Liver (tissue), 9 donors: ENCODE measurements around the gene ANKRD2. TPM values are rescaled to one million over a fixed set of nuclear protein-coding genes. Genes with fewer than 3 reads are reported as not detected.

Experiments used
- DNase-seq: peaks from one replicate; pipeline ENCODE4 v3.0.0-alpha.2; 2017; ENCODE audit warnings: low spot score
- H3K27ac ChIP-seq, 2 donors: one replicate each; pipeline ENCODE4 v1.7.0; 2013; ENCODE audit warnings: inconsistent platforms in 2 of 2, low read length in 2 of 2, control low read depth in 1 of 2, low read depth in 1 of 2, mild to moderate bottlenecking in 1 of 2
- H3K27me3 ChIP-seq, 4 donors: one replicate each; pipeline versions ENCODE4 v1.6.1 to v1.7.0; 2013; ENCODE audit warnings: low read length in 3 of 4, inconsistent platforms in 1 of 4, mild to moderate bottlenecking in 1 of 4, moderate library complexity in 1 of 4; ENCODE audit not compliant: control insufficient read depth in 4 of 4, insufficient read depth in 4 of 4
- H3K36me3 ChIP-seq, 4 donors: one replicate each; pipeline versions ENCODE4 v1.6.1 to v1.7.0; 2013; ENCODE audit warnings: low read length in 3 of 4, mild to moderate bottlenecking in 3 of 4, low read depth in 1 of 4, moderate library complexity in 1 of 4; ENCODE audit not compliant: control insufficient read depth in 4 of 4, insufficient read depth in 3 of 4
- H3K4me1 ChIP-seq, 4 donors: one replicate each; pipeline versions ENCODE4 v1.6.1 to v1.7.0; 2013; ENCODE audit warnings: low read length in 3 of 4, mild to moderate bottlenecking in 3 of 4, moderate library complexity in 1 of 4; ENCODE audit not compliant: control insufficient read depth in 4 of 4, insufficient read depth in 4 of 4
- H3K4me3 ChIP-seq, 3 donors: one replicate each; pipeline versions ENCODE4 v1.6.1 to v1.7.0; 2013; ENCODE audit warnings: low read length in 3 of 3, control low read depth in 1 of 3, low read depth in 1 of 3, mild to moderate bottlenecking in 1 of 3
- H3K9ac ChIP-seq, 2 donors: one replicate each; pipeline ENCODE4 v1.7.0; 2013; ENCODE audit warnings: low read length in 2 of 2, mild to moderate bottlenecking in 2 of 2, moderate library complexity in 2 of 2, control low read depth in 1 of 2, low read depth in 1 of 2
- H3K9me3 ChIP-seq, 4 donors: one replicate each; pipeline versions ENCODE4 v1.6.1 to v1.7.0; 2013; ENCODE audit warnings: low read length in 3 of 4; ENCODE audit not compliant: control insufficient read depth in 4 of 4
- EGR1 ChIP-seq, 2 donors: IDR thresholded peaks; 2 replicates each; pipeline ENCODE4 v1.6.1; 2016 to 2018; ENCODE audit warnings: antibody characterized with exemption in 2 of 2, low read depth in 2 of 2
- FOXA1 ChIP-seq: IDR thresholded peaks from 2 replicates; pipeline ENCODE4 v1.6.1; 2016; ENCODE audit warnings: antibody characterized with exemption
- FOXA2 ChIP-seq: IDR thresholded peaks from 2 replicates; pipeline ENCODE4 v1.6.1; 2016; ENCODE audit warnings: antibody characterized with exemption
- GABPA ChIP-seq, 2 donors: IDR thresholded peaks in 1 of 2; conservative IDR thresholded peaks in 1 of 2; 2 replicates each; pipeline ENCODE4 v1.6.1; 2016; ENCODE audit warnings: antibody characterized with exemption in 2 of 2, mild to moderate bottlenecking in 1 of 2, moderate library complexity in 1 of 2
- HNF4A ChIP-seq, 2 donors: conservative IDR thresholded peaks; 2 replicates each; pipeline ENCODE4 v1.6.1; 2016; ENCODE audit warnings: antibody characterized with exemption in 2 of 2, mild to moderate bottlenecking in 2 of 2
- JUND ChIP-seq, 2 donors: IDR thresholded peaks; 2 replicates each; pipeline ENCODE4 v1.6.1; 2016; ENCODE audit warnings: antibody characterized with exemption in 2 of 2
- NR2F2 ChIP-seq: IDR thresholded peaks from 2 replicates; pipeline ENCODE4 v1.6.1; 2016; ENCODE audit warnings: antibody characterized with exemption
- RAD21 ChIP-seq, 2 donors: IDR thresholded peaks; 2 replicates each; pipeline ENCODE4 v1.6.1; 2016; ENCODE audit warnings: antibody characterized with exemption in 2 of 2, mild to moderate bottlenecking in 2 of 2
- RXRA ChIP-seq, 2 donors: IDR thresholded peaks; 2 replicates each; pipeline ENCODE4 v1.6.1; 2017 to 2018; ENCODE audit warnings: antibody characterized with exemption in 2 of 2, mild to moderate bottlenecking in 1 of 2
- SP1 ChIP-seq: IDR thresholded peaks from 2 replicates; pipeline ENCODE4 v1.6.1; 2018; ENCODE audit warnings: antibody characterized with exemption, mild to moderate bottlenecking
- TAF1 ChIP-seq: conservative IDR thresholded peaks from 2 replicates; pipeline ENCODE4 v1.6.1; 2016; ENCODE audit warnings: antibody characterized with exemption, mild to moderate bottlenecking
- WGBS: extraction: QIAGEN DNeasy Blood & Tissue Kit; methylation state at CpG from one replicate; pipeline ENCODE4 v1.1.7; 2013; 5-methylcytosine and 5-hydroxymethylcytosine counted together
- polyA plus RNA-seq, 2 donors: library from polyadenylated mRNA; stranded (reverse) in 1 of 2; unstranded in 1 of 2; fragments of 200-250 nt in 1 of 2; fragments of >200 nt in 1 of 2; fragmentation: Nextera tagmentation in 1 of 2; extraction: Ambion mirVana in 1 of 2; gene quantifications; one replicate each; pipeline versions ENCODE4 v1.2.1 to v1.2.3, GENCODE V29; 2013 to 2015
- total RNA-seq, 2 donors: library from RNA; depleted of rRNA; stranded (reverse); fragments of >200 nt; gene quantifications; one replicate each; pipeline ENCODE4 v1.2.3, GENCODE V29; 2014
- TF ChIP-seq, protein P1 (sequence below): IDR thresholded peaks from 2 replicates; pipeline ENCODE4 v1.6.1; 2016; ENCODE audit warnings: antibody characterized with exemption
- TF ChIP-seq, protein P2 (sequence below): fragments of 150-350 bp; IDR thresholded peaks from 2 replicates; pipeline ENCODE4 v1.5.1; 2017; ENCODE audit warnings: improper control_type of control experiment, low read depth, low read length; ENCODE audit not compliant: missing input control
- TF ChIP-seq, protein P3 (sequence below): IDR thresholded peaks from 2 replicates; pipeline ENCODE4 v1.6.1; 2016; ENCODE audit warnings: antibody characterized with exemption, mild to moderate bottlenecking
- TF ChIP-seq, protein P4 (sequence below): IDR thresholded peaks from 2 replicates; pipeline ENCODE4 v1.6.1; 2016; ENCODE audit warnings: antibody characterized with exemption
- TF ChIP-seq, protein P5 (sequence below): IDR thresholded peaks from 2 replicates; pipeline ENCODE4 v1.6.1; 2016; ENCODE audit warnings: antibody characterized with exemption
- donor health status: healthy.
- donor health status: healthy.
- donor health status: healthy.
- donor health status: healthy.
- donor health status: healthy.

ANKRD2 gene
- total and polyA plus RNA-seq, 4 donors: not detected

DNA sequence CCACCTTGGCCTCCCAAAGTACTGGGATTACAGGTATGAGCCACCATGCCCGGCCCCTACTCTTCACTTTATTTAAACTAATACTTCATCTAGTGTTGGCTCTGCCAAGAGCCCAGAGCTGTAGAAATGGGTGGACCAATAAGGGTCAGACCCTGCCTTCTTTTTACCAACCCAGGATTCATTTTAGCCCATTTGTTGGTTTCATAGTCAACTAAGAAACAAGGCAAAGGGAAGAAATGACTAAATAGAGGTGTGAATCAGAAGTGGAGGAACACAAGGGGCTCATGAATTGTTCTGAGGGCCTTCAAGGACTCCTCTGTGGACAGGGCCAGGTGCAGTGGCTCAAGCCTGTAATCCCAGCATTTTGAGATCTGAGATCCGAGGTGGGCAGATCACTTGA, 1.1 kb downstream of the ANKRD2 start:
- Histone ChIP-seq H3K4me3 (no peak overlapping the region), H3K27ac (no peak overlapping the region), H3K9ac (no peak overlapping the region), H3K27me3 (no peaks in the 10 kb centered on the region), H3K9me3 (no peaks in the 10 kb centered on the region), H3K36me3 (peaks cover 0 to 9% (median 5%) of the 10 kb centered on the region in 4 donors), H3K4me1 (peaks cover 5 to 20% (median 10%) of the 10 kb centered on the region in 4 donors)
- TF ChIP-seq, protein P1, sequence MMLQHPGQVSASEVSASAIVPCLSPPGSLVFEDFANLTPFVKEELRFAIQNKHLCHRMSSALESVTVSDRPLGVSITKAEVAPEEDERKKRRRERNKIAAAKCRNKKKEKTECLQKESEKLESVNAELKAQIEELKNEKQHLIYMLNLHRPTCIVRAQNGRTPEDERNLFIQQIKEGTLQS: no peak
- TF ChIP-seq RXRA (IDR thresholded peaks at IDR 0.05): no peak
- no peak for TF ChIP-seq TAF1
- no peak for TF ChIP-seq GABPA (IDR thresholded peaks at IDR 0.05 in 1 of 2, conservative IDR thresholded peaks at IDR 0.05 in 1 of 2)
- no peak for TF ChIP-seq NR2F2
- TF ChIP-seq EGR1 (IDR thresholded peaks at IDR 0.05; ENCODE audit: low read depth in 2 of 2): no peak
- TF ChIP-seq, protein P2, sequence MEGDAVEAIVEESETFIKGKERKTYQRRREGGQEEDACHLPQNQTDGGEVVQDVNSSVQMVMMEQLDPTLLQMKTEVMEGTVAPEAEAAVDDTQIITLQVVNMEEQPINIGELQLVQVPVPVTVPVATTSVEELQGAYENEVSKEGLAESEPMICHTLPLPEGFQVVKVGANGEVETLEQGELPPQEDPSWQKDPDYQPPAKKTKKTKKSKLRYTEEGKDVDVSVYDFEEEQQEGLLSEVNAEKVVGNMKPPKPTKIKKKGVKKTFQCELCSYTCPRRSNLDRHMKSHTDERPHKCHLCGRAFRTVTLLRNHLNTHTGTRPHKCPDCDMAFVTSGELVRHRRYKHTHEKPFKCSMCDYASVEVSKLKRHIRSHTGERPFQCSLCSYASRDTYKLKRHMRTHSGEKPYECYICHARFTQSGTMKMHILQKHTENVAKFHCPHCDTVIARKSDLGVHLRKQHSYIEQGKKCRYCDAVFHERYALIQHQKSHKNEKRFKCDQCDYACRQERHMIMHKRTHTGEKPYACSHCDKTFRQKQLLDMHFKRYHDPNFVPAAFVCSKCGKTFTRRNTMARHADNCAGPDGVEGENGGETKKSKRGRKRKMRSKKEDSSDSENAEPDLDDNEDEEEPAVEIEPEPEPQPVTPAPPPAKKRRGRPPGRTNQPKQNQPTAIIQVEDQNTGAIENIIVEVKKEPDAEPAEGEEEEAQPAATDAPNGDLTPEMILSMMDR: no peak
- TF ChIP-seq, protein P3, sequence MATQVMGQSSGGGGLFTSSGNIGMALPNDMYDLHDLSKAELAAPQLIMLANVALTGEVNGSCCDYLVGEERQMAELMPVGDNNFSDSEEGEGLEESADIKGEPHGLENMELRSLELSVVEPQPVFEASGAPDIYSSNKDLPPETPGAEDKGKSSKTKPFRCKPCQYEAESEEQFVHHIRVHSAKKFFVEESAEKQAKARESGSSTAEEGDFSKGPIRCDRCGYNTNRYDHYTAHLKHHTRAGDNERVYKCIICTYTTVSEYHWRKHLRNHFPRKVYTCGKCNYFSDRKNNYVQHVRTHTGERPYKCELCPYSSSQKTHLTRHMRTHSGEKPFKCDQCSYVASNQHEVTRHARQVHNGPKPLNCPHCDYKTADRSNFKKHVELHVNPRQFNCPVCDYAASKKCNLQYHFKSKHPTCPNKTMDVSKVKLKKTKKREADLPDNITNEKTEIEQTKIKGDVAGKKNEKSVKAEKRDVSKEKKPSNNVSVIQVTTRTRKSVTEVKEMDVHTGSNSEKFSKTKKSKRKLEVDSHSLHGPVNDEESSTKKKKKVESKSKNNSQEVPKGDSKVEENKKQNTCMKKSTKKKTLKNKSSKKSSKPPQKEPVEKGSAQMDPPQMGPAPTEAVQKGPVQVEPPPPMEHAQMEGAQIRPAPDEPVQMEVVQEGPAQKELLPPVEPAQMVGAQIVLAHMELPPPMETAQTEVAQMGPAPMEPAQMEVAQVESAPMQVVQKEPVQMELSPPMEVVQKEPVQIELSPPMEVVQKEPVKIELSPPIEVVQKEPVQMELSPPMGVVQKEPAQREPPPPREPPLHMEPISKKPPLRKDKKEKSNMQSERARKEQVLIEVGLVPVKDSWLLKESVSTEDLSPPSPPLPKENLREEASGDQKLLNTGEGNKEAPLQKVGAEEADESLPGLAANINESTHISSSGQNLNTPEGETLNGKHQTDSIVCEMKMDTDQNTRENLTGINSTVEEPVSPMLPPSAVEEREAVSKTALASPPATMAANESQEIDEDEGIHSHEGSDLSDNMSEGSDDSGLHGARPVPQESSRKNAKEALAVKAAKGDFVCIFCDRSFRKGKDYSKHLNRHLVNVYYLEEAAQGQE: no peak
- TF ChIP-seq HNF4A (conservative IDR thresholded peaks at IDR 0.05): no peak
- no peak for TF ChIP-seq RAD21 (IDR thresholded peaks at IDR 0.05)
- TF ChIP-seq FOXA2: no peak
- TF ChIP-seq FOXA1: no peak
- TF ChIP-seq, protein P4, sequence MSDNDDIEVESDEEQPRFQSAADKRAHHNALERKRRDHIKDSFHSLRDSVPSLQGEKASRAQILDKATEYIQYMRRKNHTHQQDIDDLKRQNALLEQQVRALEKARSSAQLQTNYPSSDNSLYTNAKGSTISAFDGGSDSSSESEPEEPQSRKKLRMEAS: no peak
- no peak for TF ChIP-seq JUND (IDR thresholded peaks at IDR 0.05)
- TF ChIP-seq SP1: no peak
- TF ChIP-seq, protein P5, sequence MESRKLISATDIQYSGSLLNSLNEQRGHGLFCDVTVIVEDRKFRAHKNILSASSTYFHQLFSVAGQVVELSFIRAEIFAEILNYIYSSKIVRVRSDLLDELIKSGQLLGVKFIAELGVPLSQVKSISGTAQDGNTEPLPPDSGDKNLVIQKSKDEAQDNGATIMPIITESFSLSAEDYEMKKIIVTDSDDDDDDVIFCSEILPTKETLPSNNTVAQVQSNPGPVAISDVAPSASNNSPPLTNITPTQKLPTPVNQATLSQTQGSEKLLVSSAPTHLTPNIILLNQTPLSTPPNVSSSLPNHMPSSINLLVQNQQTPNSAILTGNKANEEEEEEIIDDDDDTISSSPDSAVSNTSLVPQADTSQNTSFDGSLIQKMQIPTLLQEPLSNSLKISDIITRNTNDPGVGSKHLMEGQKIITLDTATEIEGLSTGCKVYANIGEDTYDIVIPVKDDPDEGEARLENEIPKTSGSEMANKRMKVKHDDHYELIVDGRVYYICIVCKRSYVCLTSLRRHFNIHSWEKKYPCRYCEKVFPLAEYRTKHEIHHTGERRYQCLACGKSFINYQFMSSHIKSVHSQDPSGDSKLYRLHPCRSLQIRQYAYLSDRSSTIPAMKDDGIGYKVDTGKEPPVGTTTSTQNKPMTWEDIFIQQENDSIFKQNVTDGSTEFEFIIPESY: no peak
- DNase-seq: no peak
- 51% methylated on average over 2 of the region's 2 CpGs for WGBS
